Bronchial epithelial cell (primary cell): ENCODE results near the gene TMEM239. TPM values are rescaled to one million over a fixed set of nuclear protein-coding genes. Genes with fewer than 3 reads are reported as not detected.
A peak's percentile ranks its signal among the peaks of the same experiment; 100 is the strongest.

Source experiments
- DNase-seq: peaks from one replicate; pipeline ENCODE4 v3.0.0-alpha.2; 2010; ENCODE audit warnings: low read depth
- FAIRE-seq: peaks from 2 replicates; lab custom pipeline; 2011; peaks lifted over from hg19 to GRCh38; lab: Jason Lieb, UNC
- H3K27me3 ChIP-seq: 2 replicates; pipeline ENCODE4 v1.5.1; 2011; ENCODE audit warnings: low read length; ENCODE audit not compliant: control insufficient read depth, insufficient read depth
- H3K36me3 ChIP-seq: 2 replicates; pipeline ENCODE4 v1.5.1; 2011; ENCODE audit warnings: low read length; ENCODE audit not compliant: control insufficient read depth, insufficient read depth
- H3K4me3 ChIP-seq: 2 replicates; pipeline ENCODE4 v1.5.1; 2011; ENCODE audit warnings: mild to moderate bottlenecking, low read depth, low read length, control low read depth
- total RNA-seq: library from RNA; depleted of rRNA; stranded (reverse); fragments of >200 nt; gene quantifications from 2 replicates; pipeline ENCODE4 v1.2.1, GENCODE V29; 2014
- TF ChIP-seq, protein P1 (sequence below): IDR thresholded peaks from 2 replicates; pipeline ENCODE4 v1.5.1; 2011; ENCODE audit warnings: mild to moderate bottlenecking, moderate library complexity, low read length, control low read depth, inconsistent platforms; ENCODE audit not compliant: insufficient read depth, severe bottlenecking

Gene TMEM239
- total RNA-seq, 1 donor from 2014 or later, result not detected

GRCh38 chr20:2845607-2846006, 29.4 kb downstream of the TMEM239 start:
- Histone ChIP-seq H3K27me3 (no peaks in the 10 kb centered on the region), H3K4me3 (no peak overlapping the region), H3K36me3 (peaks cover 1% of the 10 kb centered on the region)
- FAIRE-seq (no peak), DNase-seq (no peak)
- TF ChIP-seq, protein P1, sequence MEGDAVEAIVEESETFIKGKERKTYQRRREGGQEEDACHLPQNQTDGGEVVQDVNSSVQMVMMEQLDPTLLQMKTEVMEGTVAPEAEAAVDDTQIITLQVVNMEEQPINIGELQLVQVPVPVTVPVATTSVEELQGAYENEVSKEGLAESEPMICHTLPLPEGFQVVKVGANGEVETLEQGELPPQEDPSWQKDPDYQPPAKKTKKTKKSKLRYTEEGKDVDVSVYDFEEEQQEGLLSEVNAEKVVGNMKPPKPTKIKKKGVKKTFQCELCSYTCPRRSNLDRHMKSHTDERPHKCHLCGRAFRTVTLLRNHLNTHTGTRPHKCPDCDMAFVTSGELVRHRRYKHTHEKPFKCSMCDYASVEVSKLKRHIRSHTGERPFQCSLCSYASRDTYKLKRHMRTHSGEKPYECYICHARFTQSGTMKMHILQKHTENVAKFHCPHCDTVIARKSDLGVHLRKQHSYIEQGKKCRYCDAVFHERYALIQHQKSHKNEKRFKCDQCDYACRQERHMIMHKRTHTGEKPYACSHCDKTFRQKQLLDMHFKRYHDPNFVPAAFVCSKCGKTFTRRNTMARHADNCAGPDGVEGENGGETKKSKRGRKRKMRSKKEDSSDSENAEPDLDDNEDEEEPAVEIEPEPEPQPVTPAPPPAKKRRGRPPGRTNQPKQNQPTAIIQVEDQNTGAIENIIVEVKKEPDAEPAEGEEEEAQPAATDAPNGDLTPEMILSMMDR, result no peak

DNA sequence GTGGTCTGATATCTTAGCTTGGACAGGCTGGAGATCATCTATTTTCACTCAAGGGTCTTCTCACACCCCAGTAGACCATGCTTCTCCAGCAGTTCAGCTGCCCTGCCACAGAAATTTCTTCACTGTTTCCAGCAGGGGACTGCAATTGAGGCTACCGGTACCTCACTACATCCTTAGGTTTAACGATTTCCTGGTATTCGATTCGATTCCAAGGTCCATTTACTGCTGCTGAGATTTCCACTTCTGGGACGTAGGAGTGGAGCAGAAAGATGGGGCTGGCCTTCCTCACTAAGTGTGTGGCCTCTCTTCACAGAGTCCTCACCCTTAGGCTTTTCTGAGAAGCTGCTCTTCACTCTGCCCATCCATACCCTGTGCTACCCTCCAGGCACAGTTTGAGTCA, 30.5 kb downstream of the TMEM239 start:
- peak; percentile 81 for FAIRE-seq
- no peak for DNase-seq

GRCh38 chr20:2847802-2848201, 31.6 kb downstream of the TMEM239 start:
- no peak for FAIRE-seq
- no peak overlapping the region for H3K4me3 ChIP-seq
- no peaks in the 10 kb centered on the region for H3K27me3 ChIP-seq
- no peak for DNase-seq
- TF ChIP-seq, protein P1, result no peak
- H3K36me3 ChIP-seq, result peaks cover 1% of the 10 kb centered on the region

More for the DNA sequence above, 30.5 kb downstream of the TMEM239 start:
- TF ChIP-seq, protein P1, result no peak
- H3K27me3 ChIP-seq, result no peaks in the 10 kb centered on the region
- H3K4me3 ChIP-seq, result no peak overlapping the region
- peaks cover 1% of the 10 kb centered on the region for H3K36me3 ChIP-seq

GRCh38 chr20:2849529-2849928, 33.4 kb downstream of the TMEM239 start:
- Histone ChIP-seq H3K36me3 (peaks cover 1% of the 10 kb centered on the region), H3K27me3 (no peaks in the 10 kb centered on the region), H3K4me3 (no peak overlapping the region)
- DNase-seq (no peak), FAIRE-seq (no peak)
- TF ChIP-seq, protein P1, result no peak

- no peak for FAIRE-seq
- Histone ChIP-seq H3K27me3 (no peaks in the 10 kb centered on the region), H3K4me3 (no peak overlapping the region), H3K36me3 (peaks cover 1% of the 10 kb centered on the region)
- no peak for DNase-seq
- TF ChIP-seq, protein P1, result no peak
These were observed 34.9 kb downstream of the TMEM239 start for GRCh38 chr20:2851086-2851485.

- DNase-seq, result no peak
- TF ChIP-seq, protein P1, result no peak
- Histone ChIP-seq H3K4me3 (no peak overlapping the region), H3K27me3 (no peaks in the 10 kb centered on the region), H3K36me3 (peaks cover 8% of the 10 kb centered on the region)
- FAIRE-seq, result peak; percentile 40
These were observed 42.4 kb downstream of the TMEM239 start for GRCh38 chr20:2858591-2858990.
